Panc1 (cell line): ENCODE data around the gene YBX3. TPM values are rescaled to one million over a fixed set of nuclear protein-coding genes. Genes with fewer than 3 reads are reported as not detected.

ENCODE experiments used
- ATAC-seq: fragments of 200-7000 bp; cut with Tn5 transposase; 2 replicates; pipeline ENCODE4 v1.9.1; 2020; ENCODE audit warnings: mild to moderate bottlenecking, moderate library complexity
- BruUV-seq: library from RNA; stranded (reverse); fragments of 400-500 nt; replicated peaks from 2 replicates; lab custom pipeline; 2021; lab: Mats Ljungman, UMichigan
- CTCF ChIA-PET: fragments of 300-600 bp; sonication (Branson Sonifier 250); formaldehyde crosslinking; loops from one replicate; lab custom pipeline; 2022; ENCODE audit warnings: antibody characterized with exemption; lab: Charles Lee
- POLR2A ChIA-PET: fragments of 300-600 bp; sonication (Branson Sonifier 250); formaldehyde crosslinking; loops from one replicate; lab custom pipeline; 2022; ENCODE audit warnings: antibody characterized with exemption; lab: Charles Lee
- DNase-seq: peaks from one replicate; pipeline ENCODE4 v3.0.0-alpha.2; 2010; ENCODE audit warnings: low read depth, low spot score
- H3K27ac ChIP-seq: 2 replicates; pipeline ENCODE4 v1.5.1; 2011; ENCODE audit warnings: mild to moderate bottlenecking, low read length, inconsistent platforms
- H3K27me3 ChIP-seq: fragments of 200-500 bp; sonication (Bioruptor generic); 2 replicates; pipeline ENCODE4 v1.6.0; 2014; ENCODE audit warnings: low read length, inconsistent platforms; ENCODE audit not compliant: control insufficient read depth, insufficient read depth
- H3K36me3 ChIP-seq: fragments of 200-500 bp; sonication (Bioruptor generic); 2 replicates; pipeline ENCODE4 v1.5.1; 2014; ENCODE audit warnings: inconsistent platforms, mild to moderate bottlenecking, low read length, moderate library complexity; ENCODE audit not compliant: control insufficient read depth, insufficient read depth
- H3K4me1 ChIP-seq: 2 replicates; pipeline ENCODE4 v1.5.1; 2011; ENCODE audit warnings: inconsistent platforms, mild to moderate bottlenecking, low read length, moderate library complexity; ENCODE audit not compliant: control insufficient read depth, insufficient read depth
- H3K4me3 ChIP-seq, 2 experiments: 2 replicates each; pipeline ENCODE4 v1.5.1; 2011 to 2012; ENCODE audit warnings: low read depth in 2 of 2, low read length in 2 of 2, mild to moderate bottlenecking in 2 of 2, inconsistent platforms in 1 of 2, moderate library complexity in 1 of 2
- H3K9me3 ChIP-seq: fragments of 200-500 bp; sonication (Bioruptor generic); 2 replicates; pipeline ENCODE4 v1.5.1; 2014; ENCODE audit warnings: low read depth, mild to moderate bottlenecking, inconsistent platforms, low read length, moderate library complexity; ENCODE audit not compliant: control insufficient read depth, insufficient read depth
- POLR2AphosphoS5 ChIP-seq: IDR thresholded peaks from 2 replicates; pipeline ENCODE4 v1.6.1; 2012; ENCODE audit warnings: mild to moderate bottlenecking, low read depth, low read length, moderate library complexity
- SIN3A ChIP-seq: IDR thresholded peaks from 2 replicates; pipeline ENCODE4 v1.6.1; 2012; ENCODE audit warnings: low read depth, mild to moderate bottlenecking, low read length, moderate library complexity, borderline replicate concordance; ENCODE audit not compliant: insufficient read depth
- TCF7L2 ChIP-seq: IDR thresholded peaks from 2 replicates; pipeline ENCODE4 v1.6.1; 2011; ENCODE audit warnings: mild to moderate bottlenecking, low read depth, low read length, inconsistent platforms
- in situ Hi-C: cut with HindIII; loops from 2 replicates; pipeline ENCODE4 v1.10.0; 2016; ENCODE audit warnings: low sequenced_read_pairs, low pct_unique_long_range_greater_than_20kb
- intact Hi-C: fragments of 100-400 bp; cut with micrococcal nuclease; formaldehyde crosslinking; loops from one replicate; pipeline ENCODE4 v1.10.0; 2022; ENCODE audit not compliant: unreplicated experiment
- total RNA-seq: library from RNA; stranded (reverse); gene quantifications from one replicate; pipeline ENCODE4 v1.2.1, GENCODE V29; 2021; ENCODE audit not compliant: unreplicated experiment
- TF ChIP-seq, protein P1 (sequence below): fragments of 450-650 bp; IDR thresholded peaks from 2 replicates; pipeline ENCODE4 v1.5.1; 2017; ENCODE audit warnings: mild to moderate bottlenecking
- TF ChIP-seq, protein P2 (sequence below), 2 experiments: IDR thresholded peaks; 2 replicates each; pipeline ENCODE4 v1.6.1; 2011 to 2012; ENCODE audit warnings: low read depth in 2 of 2, control low read depth in 1 of 2, low read length in 1 of 2, mild to moderate bottlenecking in 1 of 2, moderate library complexity in 1 of 2; ENCODE audit not compliant: insufficient read depth in 1 of 2

YBX3 gene
- total RNA-seq, 1 experiment from 2014 or later, result 155 TPM

DNA sequence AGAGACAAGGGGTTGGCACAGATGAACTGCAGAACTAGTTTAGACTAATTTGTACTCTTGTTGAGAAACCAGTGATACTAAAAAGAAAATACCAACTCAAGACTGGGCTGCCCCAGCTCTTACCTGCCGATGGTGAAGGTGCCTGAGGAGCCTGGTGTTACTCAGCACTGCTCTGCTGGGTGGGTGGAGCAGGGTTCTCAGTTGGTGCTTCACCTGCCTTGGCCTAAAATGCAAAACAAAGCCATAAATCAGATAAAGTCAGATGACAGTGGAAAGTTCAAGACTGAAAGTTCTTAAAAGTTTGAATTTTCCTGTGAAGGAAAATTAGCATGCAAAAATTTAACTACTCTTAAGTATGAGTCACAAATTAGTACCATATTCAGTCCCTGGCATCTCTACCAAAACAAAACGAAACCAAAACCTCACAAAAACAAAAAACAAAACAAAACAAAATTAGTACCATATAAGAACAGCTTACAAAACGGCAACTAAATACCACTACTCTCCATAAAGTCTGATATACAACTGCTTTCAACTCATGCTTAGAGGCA is 21.9 kb downstream of the YBX3 start:
- Histone ChIP-seq H3K9me3 (no peaks in the 10 kb centered on the region), H3K4me1 (no peaks in the 10 kb centered on the region), H3K4me3 (no peak overlapping the region), H3K27me3 (no peaks in the 10 kb centered on the region), H3K36me3 (peaks cover 45% of the 10 kb centered on the region; the same call in 1 of the 2 replicates), H3K27ac (no peak overlapping the region)
- in situ Hi-C loops, result no loop called here
- intact Hi-C loops, result no loop called here
- no peak for DNase-seq
- CTCF ChIA-PET, result no interaction called here
- POLR2A ChIA-PET, result no interaction called here
- ATAC-seq, result no peak
- BruUV-seq, result no TSS peak
- TF ChIP-seq SIN3A (no peak), POLR2AphosphoS5 (no peak), TCF7L2 (no peak)
- TF ChIP-seq, protein P1, sequence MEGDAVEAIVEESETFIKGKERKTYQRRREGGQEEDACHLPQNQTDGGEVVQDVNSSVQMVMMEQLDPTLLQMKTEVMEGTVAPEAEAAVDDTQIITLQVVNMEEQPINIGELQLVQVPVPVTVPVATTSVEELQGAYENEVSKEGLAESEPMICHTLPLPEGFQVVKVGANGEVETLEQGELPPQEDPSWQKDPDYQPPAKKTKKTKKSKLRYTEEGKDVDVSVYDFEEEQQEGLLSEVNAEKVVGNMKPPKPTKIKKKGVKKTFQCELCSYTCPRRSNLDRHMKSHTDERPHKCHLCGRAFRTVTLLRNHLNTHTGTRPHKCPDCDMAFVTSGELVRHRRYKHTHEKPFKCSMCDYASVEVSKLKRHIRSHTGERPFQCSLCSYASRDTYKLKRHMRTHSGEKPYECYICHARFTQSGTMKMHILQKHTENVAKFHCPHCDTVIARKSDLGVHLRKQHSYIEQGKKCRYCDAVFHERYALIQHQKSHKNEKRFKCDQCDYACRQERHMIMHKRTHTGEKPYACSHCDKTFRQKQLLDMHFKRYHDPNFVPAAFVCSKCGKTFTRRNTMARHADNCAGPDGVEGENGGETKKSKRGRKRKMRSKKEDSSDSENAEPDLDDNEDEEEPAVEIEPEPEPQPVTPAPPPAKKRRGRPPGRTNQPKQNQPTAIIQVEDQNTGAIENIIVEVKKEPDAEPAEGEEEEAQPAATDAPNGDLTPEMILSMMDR, result no peak
- TF ChIP-seq, protein P2, sequence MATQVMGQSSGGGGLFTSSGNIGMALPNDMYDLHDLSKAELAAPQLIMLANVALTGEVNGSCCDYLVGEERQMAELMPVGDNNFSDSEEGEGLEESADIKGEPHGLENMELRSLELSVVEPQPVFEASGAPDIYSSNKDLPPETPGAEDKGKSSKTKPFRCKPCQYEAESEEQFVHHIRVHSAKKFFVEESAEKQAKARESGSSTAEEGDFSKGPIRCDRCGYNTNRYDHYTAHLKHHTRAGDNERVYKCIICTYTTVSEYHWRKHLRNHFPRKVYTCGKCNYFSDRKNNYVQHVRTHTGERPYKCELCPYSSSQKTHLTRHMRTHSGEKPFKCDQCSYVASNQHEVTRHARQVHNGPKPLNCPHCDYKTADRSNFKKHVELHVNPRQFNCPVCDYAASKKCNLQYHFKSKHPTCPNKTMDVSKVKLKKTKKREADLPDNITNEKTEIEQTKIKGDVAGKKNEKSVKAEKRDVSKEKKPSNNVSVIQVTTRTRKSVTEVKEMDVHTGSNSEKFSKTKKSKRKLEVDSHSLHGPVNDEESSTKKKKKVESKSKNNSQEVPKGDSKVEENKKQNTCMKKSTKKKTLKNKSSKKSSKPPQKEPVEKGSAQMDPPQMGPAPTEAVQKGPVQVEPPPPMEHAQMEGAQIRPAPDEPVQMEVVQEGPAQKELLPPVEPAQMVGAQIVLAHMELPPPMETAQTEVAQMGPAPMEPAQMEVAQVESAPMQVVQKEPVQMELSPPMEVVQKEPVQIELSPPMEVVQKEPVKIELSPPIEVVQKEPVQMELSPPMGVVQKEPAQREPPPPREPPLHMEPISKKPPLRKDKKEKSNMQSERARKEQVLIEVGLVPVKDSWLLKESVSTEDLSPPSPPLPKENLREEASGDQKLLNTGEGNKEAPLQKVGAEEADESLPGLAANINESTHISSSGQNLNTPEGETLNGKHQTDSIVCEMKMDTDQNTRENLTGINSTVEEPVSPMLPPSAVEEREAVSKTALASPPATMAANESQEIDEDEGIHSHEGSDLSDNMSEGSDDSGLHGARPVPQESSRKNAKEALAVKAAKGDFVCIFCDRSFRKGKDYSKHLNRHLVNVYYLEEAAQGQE (IDR thresholded peaks at IDR 0.05; ENCODE audit: insufficient read depth in 1 of 2, low read depth in 2 of 2, low read length in 1 of 2), result no peak

DNA sequence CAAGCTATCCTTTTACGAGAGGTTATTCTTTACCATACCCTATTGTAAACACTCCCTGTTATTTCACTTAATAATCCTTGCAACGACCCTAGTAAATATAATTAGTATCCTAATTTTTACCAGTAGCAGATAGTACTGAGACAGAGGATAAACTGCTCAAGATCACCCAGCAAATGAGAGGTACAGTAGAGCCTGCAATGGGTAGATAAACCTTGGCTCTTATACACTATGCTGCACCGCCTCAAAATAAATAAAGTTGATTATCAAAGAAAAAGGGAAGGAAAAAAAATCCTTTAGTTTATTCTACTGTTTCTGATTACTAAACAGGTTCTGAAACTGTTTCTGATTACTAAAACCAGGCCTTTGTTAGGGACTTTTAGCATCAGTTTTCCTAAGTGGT is 22.5 kb downstream of the YBX3 start:
- DNase-seq, result no peak
- BruUV-seq, result no TSS peak
- POLR2A ChIA-PET, result no interaction called here
- no peaks in the 10 kb centered on the region for H3K4me1 ChIP-seq
- H3K9me3 ChIP-seq, result no peaks in the 10 kb centered on the region
- ATAC-seq, result no peak
- TF ChIP-seq, protein P2 (IDR thresholded peaks at IDR 0.05; ENCODE audit: insufficient read depth in 1 of 2, low read depth in 2 of 2, low read length in 1 of 2), result no peak
- TF ChIP-seq, protein P1, result no peak
- no peak for TF ChIP-seq SIN3A
- no peak for TF ChIP-seq POLR2AphosphoS5
- no peak for TF ChIP-seq TCF7L2
- in situ Hi-C loops, result no loop called here
- H3K27me3 ChIP-seq, result no peaks in the 10 kb centered on the region
- intact Hi-C loops, result no loop called here
- H3K4me3 ChIP-seq, result no peak overlapping the region
- CTCF ChIA-PET, result no interaction called here
- no peak overlapping the region for H3K27ac ChIP-seq
- peaks cover 45% of the 10 kb centered on the region; the same call in 1 of the 2 replicates for H3K36me3 ChIP-seq
